H1 (cell line): ENCODE results near the gene BLTP2. TPM values are rescaled to one million over a fixed set of nuclear protein-coding genes. Genes with fewer than 3 reads are reported as not detected.

Experiments used
- CTCF ChIA-PET: fragments of 300-600 bp; sonication (Branson Sonifier 250); formaldehyde crosslinking; loops from one replicate; lab custom pipeline; 2021; ENCODE audit not compliant: partially characterized antibody; lab: Charles Lee
- POLR2A ChIA-PET: fragments of 300-600 bp; sonication (Branson Sonifier 250); formaldehyde crosslinking; loops from one replicate; lab custom pipeline; 2021; ENCODE audit warnings: inconsistent platforms; ENCODE audit not compliant: partially characterized antibody; lab: Charles Lee
- DNase-seq, 2 experiments: peaks; one replicate each; pipeline versions ENCODE4 v3.0.0 to v3.0.0-alpha.2; 2010 to 2022; ENCODE audit warnings: low spot score in 2 of 2, low read depth in 1 of 2, mixed read lengths in 1 of 2
- FAIRE-seq: peaks from 2 replicates; lab custom pipeline; 2011; peaks lifted over from hg19 to GRCh38; lab: Jason Lieb, UNC
- H2AFZ ChIP-seq: 2 replicates; pipeline ENCODE4 v1.8.1; 2012; ENCODE audit warnings: low read length, inconsistent platforms
- H2AK5ac ChIP-seq: 2 replicates; pipeline ENCODE4 v1.6.1; 2013; ENCODE audit warnings: low read depth, low read length
- H2BK120ac ChIP-seq: replicated peaks from 2 replicates; pipeline ENCODE3; 2013; ENCODE audit warnings: low read depth, low read length, inconsistent platforms
- H2BK12ac ChIP-seq: 2 replicates; pipeline ENCODE4 v1.6.1; 2013; ENCODE audit warnings: low read depth, low read length
- H2BK15ac ChIP-seq: 2 replicates; pipeline ENCODE4 v1.6.1; 2013; ENCODE audit warnings: low read length
- H2BK20ac ChIP-seq: 2 replicates; pipeline ENCODE4 v1.6.1; 2013; ENCODE audit warnings: low read length
- H2BK5ac ChIP-seq: 2 replicates; pipeline ENCODE4 v1.6.1; 2013; ENCODE audit warnings: low read depth, low read length
- H3K14ac ChIP-seq: 2 replicates; pipeline ENCODE4 v1.6.1; 2013; ENCODE audit warnings: inconsistent platforms; ENCODE audit not compliant: insufficient read length
- H3K18ac ChIP-seq: 2 replicates; pipeline ENCODE4 v1.6.1; 2013; ENCODE audit warnings: low read length; ENCODE audit errors: extremely low read depth
- H3K23ac ChIP-seq: 2 replicates; pipeline ENCODE4 v1.6.1; 2013; ENCODE audit warnings: inconsistent platforms; ENCODE audit not compliant: insufficient read length
- H3K23me2 ChIP-seq: 2 replicates; pipeline ENCODE4 v1.6.1; 2013; ENCODE audit warnings: low read depth, low read length
- H3K27ac ChIP-seq: 2 replicates; pipeline ENCODE4 v1.6.1; 2011; ENCODE audit warnings: low read depth, low read length, inconsistent platforms
- H3K27me3 ChIP-seq, 4 experiments: replicated peaks in 1 of 4; 1 replicate in 1 of 4; 2 replicates in 3 of 4; pipeline versions ENCODE4 v1.6.1 to v1.8.1; 2011 to 2013; ENCODE audit warnings: low read length in 3 of 4, mild to moderate bottlenecking in 3 of 4, inconsistent platforms in 2 of 4, mixed read lengths in 2 of 4, moderate library complexity in 1 of 4; ENCODE audit not compliant: control insufficient read depth in 3 of 4, insufficient read depth in 3 of 4; ENCODE audit errors: extremely low read depth in 1 of 4
- H3K36me3 ChIP-seq, 4 experiments: 2 replicates each; pipeline versions ENCODE4 v1.6.1 to v1.8.1; 2011 to 2013; ENCODE audit warnings: mild to moderate bottlenecking in 4 of 4, low read length in 3 of 4, moderate library complexity in 2 of 4, control low read depth in 1 of 4, inconsistent platforms in 1 of 4; ENCODE audit not compliant: insufficient read depth in 4 of 4, control insufficient read depth in 2 of 4
- H3K4ac ChIP-seq: replicated peaks from 2 replicates; pipeline ENCODE3; 2013; ENCODE audit warnings: low read length, low read depth, mixed read lengths, inconsistent platforms; ENCODE audit not compliant: insufficient read length
- H3K4me1 ChIP-seq, 4 experiments: replicated peaks in 1 of 4; 1 replicate in 1 of 4; 2 replicates in 3 of 4; pipeline versions ENCODE4 v1.6.1 to v1.8.1; 2011 to 2013; ENCODE audit warnings: low read length in 3 of 4, inconsistent platforms in 2 of 4, mixed read lengths in 1 of 4; ENCODE audit not compliant: insufficient read depth in 4 of 4, control insufficient read depth in 3 of 4
- H3K4me2 ChIP-seq, 2 experiments: 2 replicates each; pipeline versions ENCODE4 v1.6.1 to v1.8.1; 2011 to 2013; ENCODE audit warnings: low read depth in 2 of 2, low read length in 2 of 2, control low read depth in 1 of 2, inconsistent platforms in 1 of 2, mild to moderate bottlenecking in 1 of 2; ENCODE audit not compliant: insufficient read depth in 1 of 2
- H3K4me3 ChIP-seq, 4 experiments: fragments of 200-600, 300-600 bp in 1 of 4; sonication (generic), shearing (Covaris generic), sonication (Bioruptor Twin) in 1 of 4; 2 replicates each; pipeline versions ENCODE4 v1.5.1 to v1.8.1; 2011 to 2016; ENCODE audit warnings: low read length in 4 of 4, low read depth in 3 of 4, control low read depth in 2 of 4, inconsistent platforms in 2 of 4, mild to moderate bottlenecking in 2 of 4, mixed read lengths in 1 of 4, moderate library complexity in 1 of 4; ENCODE audit not compliant: insufficient read depth in 2 of 4; ENCODE audit errors: extremely low read depth in 1 of 4
- H3K56ac ChIP-seq: replicated peaks from 2 replicates; pipeline ENCODE3; 2013; ENCODE audit warnings: low read depth, mild to moderate bottlenecking, mixed read lengths, low read length, inconsistent platforms; ENCODE audit not compliant: insufficient read length
- H3K79me1 ChIP-seq: 2 replicates; pipeline ENCODE4 v1.6.1; 2013; ENCODE audit warnings: low read depth, low read length, control low read depth
- H3K79me2 ChIP-seq, 2 experiments: 2 replicates each; pipeline versions ENCODE4 v1.6.1 to v1.8.1; 2012 to 2013; ENCODE audit warnings: low read length in 2 of 2, mild to moderate bottlenecking in 2 of 2, inconsistent platforms in 1 of 2; ENCODE audit not compliant: insufficient read depth in 2 of 2, control insufficient read depth in 1 of 2
- H3K9ac ChIP-seq, 4 experiments: replicated peaks in 1 of 4; 1 replicate in 1 of 4; 2 replicates in 3 of 4; pipeline versions ENCODE4 v1.6.1 to v1.8.1; 2011 to 2013; ENCODE audit warnings: low read depth in 3 of 4, low read length in 3 of 4, control low read depth in 2 of 4, mild to moderate bottlenecking in 2 of 4, moderate library complexity in 2 of 4, inconsistent platforms in 1 of 4; ENCODE audit errors: extremely low read depth in 1 of 4
- H3K9me3 ChIP-seq, 2 experiments: 2 replicates each; pipeline versions ENCODE4 v1.6.1 to v1.8.1; 2012 to 2013; ENCODE audit warnings: mild to moderate bottlenecking in 2 of 2, moderate library complexity in 2 of 2, control low read depth in 1 of 2, inconsistent platforms in 1 of 2, low read depth in 1 of 2, low read length in 1 of 2, mixed read lengths in 1 of 2; ENCODE audit not compliant: insufficient read depth in 2 of 2
- H4K20me1 ChIP-seq, 2 experiments: replicated peaks in 1 of 2; 2 replicates each; pipeline versions ENCODE3 to v1.8.1; 2011 to 2013; ENCODE audit warnings: inconsistent platforms in 2 of 2, low read length in 2 of 2, mild to moderate bottlenecking in 1 of 2; ENCODE audit not compliant: insufficient read depth in 2 of 2, control insufficient read depth in 1 of 2
- H4K5ac ChIP-seq: 2 replicates; pipeline ENCODE4 v1.6.1; 2013; ENCODE audit warnings: low read length, low read depth, mixed read lengths, inconsistent platforms; ENCODE audit not compliant: insufficient read length
- H4K8ac ChIP-seq: 2 replicates; pipeline ENCODE4 v1.8.0; 2013; ENCODE audit warnings: mild to moderate bottlenecking, moderate library complexity, low read length, inconsistent platforms; ENCODE audit not compliant: insufficient read depth; ENCODE audit errors: extremely low read depth
- H4K91ac ChIP-seq: replicated peaks from 2 replicates; pipeline ENCODE3; 2013; ENCODE audit warnings: low read length, mixed read lengths, inconsistent platforms; ENCODE audit not compliant: insufficient read length
- CBX8 ChIP-seq: fragments of 300-800, 300-1000 bp; sonication (generic); IDR thresholded peaks from 2 replicates; pipeline ENCODE4 v1.7.1; 2016; ENCODE audit warnings: low read depth, low read length, borderline replicate concordance
- KDM4A ChIP-seq: IDR thresholded peaks from one replicate; pipeline ENCODE4 v1.7.1; 2012; ENCODE audit warnings: low read depth, mild to moderate bottlenecking, moderate library complexity, low read length, inconsistent platforms; ENCODE audit not compliant: severe bottlenecking
- KDM5A ChIP-seq: fragments of 200-600 bp; IDR thresholded peaks from 2 replicates; pipeline ENCODE4 v1.7.1; 2012; ENCODE audit warnings: mild to moderate bottlenecking, low read length, inconsistent platforms, mixed read lengths
- SRF ChIP-seq: IDR thresholded peaks from 2 replicates; pipeline ENCODE4 v1.6.1; 2011; ENCODE audit warnings: mild to moderate bottlenecking, low read depth, low read length, moderate library complexity
- SUZ12 ChIP-seq: fragments of 200-600 bp; sonication (generic); IDR thresholded peaks from 2 replicates; pipeline ENCODE4 v1.6.1; 2012; ENCODE audit warnings: mild to moderate bottlenecking, inconsistent platforms, low read length, moderate library complexity, mixed read lengths
- WGBS, 2 experiments: shearing (Covaris generic) in 1 of 2; methylation state at CpG; one replicate each; pipeline versions ENCODE4 v1.1.6 to v1.1.7; 2013 to 2015; ENCODE audit warnings: low lambda C conversion rate in 2 of 2, mixed read lengths in 2 of 2, inconsistent platforms in 1 of 2, low coverage in 1 of 2, missing lambda C conversion rate in 1 of 2; ENCODE audit not compliant: insufficient replicate concordance in 2 of 2, insufficient coverage in 1 of 2, insufficient read length in 1 of 2; ENCODE audit errors: extremely low coverage in 1 of 2, missing lambda C conversion rate in 1 of 2; 5-methylcytosine and 5-hydroxymethylcytosine counted together
- polyA plus RNA-seq, 7 experiments: library from polyadenylated mRNA; depleted of rRNA in 3 of 7; stranded (reverse) in 5 of 7; unstranded in 2 of 7; fragments of >200 nt in 5 of 7; fragments of 200-250 nt in 2 of 7; gene quantifications; 1 replicate in 5 of 7; 2 replicates in 1 of 7; 4 replicates in 1 of 7; pipeline versions ENCODE4 v1.2.1 to v1.2.3, GENCODE V29; 2011 to 2013; ENCODE audit warnings: missing spikeins in 2 of 7, mixed read lengths in 2 of 7
- total RNA-seq: library from RNA; stranded (reverse); fragmentation: NEBNext Ultra II Directional; extraction: Animal tissue kit (Norgen Biotek cat#: 25700); gene quantifications from 2 replicates; pipeline ENCODE4 v1.2.1, GENCODE V29; 2021
- TF ChIP-seq, protein P1 (sequence below), 3 experiments: IDR thresholded peaks; 1 replicate in 2 of 3; 2 replicates in 1 of 3; pipeline versions ENCODE4 v1.5.1 to v1.6.1; 2011; ENCODE audit warnings: low read length in 3 of 3, mild to moderate bottlenecking in 3 of 3, inconsistent platforms in 2 of 3, low read depth in 1 of 3, moderate library complexity in 1 of 3; ENCODE audit not compliant: insufficient read depth in 1 of 3; ENCODE audit errors: control extremely low read depth in 1 of 3
- TF ChIP-seq, protein P2 (sequence below): IDR thresholded peaks from 2 replicates; pipeline ENCODE4 v1.6.1; 2011; ENCODE audit warnings: low read depth, mild to moderate bottlenecking, low read length; ENCODE audit not compliant: insufficient read depth
- TF ChIP-seq, protein P3 (sequence below): IDR thresholded peaks from 2 replicates; pipeline ENCODE4 v1.6.1; 2011; ENCODE audit warnings: low read length, improper control_type of control experiment
- TF ChIP-seq, protein P4 (sequence below): IDR thresholded peaks from 2 replicates; pipeline ENCODE4 v1.6.1; 2012; ENCODE audit warnings: inconsistent platforms

Gene BLTP2
- total and polyA plus RNA-seq, 2 of the 8 experiments (the other 6 are each of a cell fraction or from before 2014, with no cell fraction given) = 80.9 to 140 TPM

DNA sequence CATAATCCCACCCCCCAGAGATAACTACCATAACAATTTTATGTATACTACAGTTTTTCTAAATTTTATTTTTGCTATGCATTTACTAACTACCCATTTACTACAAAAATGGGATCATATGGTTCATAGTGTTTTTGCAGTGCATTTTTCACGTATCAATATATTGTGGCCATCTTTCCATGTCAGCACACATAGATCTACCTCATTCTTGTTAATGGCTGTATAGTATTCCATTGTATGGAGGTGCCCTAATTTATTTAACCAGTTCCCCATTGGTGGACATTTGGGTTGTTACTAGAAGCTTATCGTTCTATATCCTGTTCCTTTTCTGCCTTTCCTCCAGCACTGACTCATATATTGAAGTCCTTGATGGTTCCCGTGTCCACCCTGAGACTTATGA, 44.1 kb upstream of the BLTP2 start:
- Histone ChIP-seq H3K4me3 (no peak overlapping the region), H3K36me3 (peaks cover 50 to 86% (median 80%) of the 10 kb centered on the region in 4 experiments), H3K23ac (no peak overlapping the region), H3K9me3 (no peaks in the 10 kb centered on the region), H2BK20ac (no peak overlapping the region), H2AK5ac (no peak overlapping the region), H3K18ac (no peak overlapping the region), H2BK15ac (no peak overlapping the region), H3K27me3 (no peaks in the 10 kb centered on the region), H2BK120ac (no peak overlapping the region), H3K27ac (no peak overlapping the region), H2AFZ (no peak overlapping the region), H3K4me1 (no peaks in the 10 kb centered on the region), H3K4ac (no peak overlapping the region), H2BK12ac (no peak overlapping the region), H4K8ac (no peak overlapping the region), H3K9ac (no peak overlapping the region), H4K91ac (no peak overlapping the region), H2BK5ac (no peak overlapping the region), H3K79me1 (no peaks in the 10 kb centered on the region), H4K5ac (no peak overlapping the region), H4K20me1 (peaks cover 3% of the 10 kb centered on the region in 2 experiments), H3K56ac (no peak overlapping the region), H3K79me2 (no peaks in the 10 kb centered on the region), H3K4me2 (no peak overlapping the region), H3K14ac (no peak overlapping the region), H3K23me2 (no peaks in the 10 kb centered on the region)
- 95% methylated on average over 3 of the region's 3 CpGs; no CpG with 5 or more reads in 1 of the 2 experiments for WGBS, 2 experiments
- DNase-seq (no peak), FAIRE-seq (no peak)
- POLR2A ChIA-PET = interaction anchor here (2.4 to 6.5 kb wide), 2 partner anchors 11 kb away, joined by 6 to 35 read pairs; no protein-coding TSS in a partner anchor
- CTCF ChIA-PET = interaction anchor here (1.2 to 1.4 kb wide), 2 partner anchors 12 to 14 kb away, joined by 3 to 4 read pairs; no protein-coding TSS in a partner anchor
- no peak for TF ChIP-seq KDM5A
- TF ChIP-seq, protein P1, sequence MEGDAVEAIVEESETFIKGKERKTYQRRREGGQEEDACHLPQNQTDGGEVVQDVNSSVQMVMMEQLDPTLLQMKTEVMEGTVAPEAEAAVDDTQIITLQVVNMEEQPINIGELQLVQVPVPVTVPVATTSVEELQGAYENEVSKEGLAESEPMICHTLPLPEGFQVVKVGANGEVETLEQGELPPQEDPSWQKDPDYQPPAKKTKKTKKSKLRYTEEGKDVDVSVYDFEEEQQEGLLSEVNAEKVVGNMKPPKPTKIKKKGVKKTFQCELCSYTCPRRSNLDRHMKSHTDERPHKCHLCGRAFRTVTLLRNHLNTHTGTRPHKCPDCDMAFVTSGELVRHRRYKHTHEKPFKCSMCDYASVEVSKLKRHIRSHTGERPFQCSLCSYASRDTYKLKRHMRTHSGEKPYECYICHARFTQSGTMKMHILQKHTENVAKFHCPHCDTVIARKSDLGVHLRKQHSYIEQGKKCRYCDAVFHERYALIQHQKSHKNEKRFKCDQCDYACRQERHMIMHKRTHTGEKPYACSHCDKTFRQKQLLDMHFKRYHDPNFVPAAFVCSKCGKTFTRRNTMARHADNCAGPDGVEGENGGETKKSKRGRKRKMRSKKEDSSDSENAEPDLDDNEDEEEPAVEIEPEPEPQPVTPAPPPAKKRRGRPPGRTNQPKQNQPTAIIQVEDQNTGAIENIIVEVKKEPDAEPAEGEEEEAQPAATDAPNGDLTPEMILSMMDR (IDR thresholded peaks at IDR 0.05; ENCODE audit: control extremely low read depth in 1 of 3, insufficient read depth in 1 of 3, low read depth in 1 of 3, low read length in 3 of 3) = no peak
- TF ChIP-seq, protein P2, sequence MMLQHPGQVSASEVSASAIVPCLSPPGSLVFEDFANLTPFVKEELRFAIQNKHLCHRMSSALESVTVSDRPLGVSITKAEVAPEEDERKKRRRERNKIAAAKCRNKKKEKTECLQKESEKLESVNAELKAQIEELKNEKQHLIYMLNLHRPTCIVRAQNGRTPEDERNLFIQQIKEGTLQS = no peak
- TF ChIP-seq KDM4A = no peak
- TF ChIP-seq, protein P3, sequence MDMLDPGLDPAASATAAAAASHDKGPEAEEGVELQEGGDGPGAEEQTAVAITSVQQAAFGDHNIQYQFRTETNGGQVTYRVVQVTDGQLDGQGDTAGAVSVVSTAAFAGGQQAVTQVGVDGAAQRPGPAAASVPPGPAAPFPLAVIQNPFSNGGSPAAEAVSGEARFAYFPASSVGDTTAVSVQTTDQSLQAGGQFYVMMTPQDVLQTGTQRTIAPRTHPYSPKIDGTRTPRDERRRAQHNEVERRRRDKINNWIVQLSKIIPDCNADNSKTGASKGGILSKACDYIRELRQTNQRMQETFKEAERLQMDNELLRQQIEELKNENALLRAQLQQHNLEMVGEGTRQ = no peak
- TF ChIP-seq CBX8 = no peak
- TF ChIP-seq SUZ12 = no peak
- no peak for TF ChIP-seq SRF
- TF ChIP-seq, protein P4, sequence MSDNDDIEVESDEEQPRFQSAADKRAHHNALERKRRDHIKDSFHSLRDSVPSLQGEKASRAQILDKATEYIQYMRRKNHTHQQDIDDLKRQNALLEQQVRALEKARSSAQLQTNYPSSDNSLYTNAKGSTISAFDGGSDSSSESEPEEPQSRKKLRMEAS = no peak
